ENCODE results near the gene C9orf57. TPM values are rescaled to one million over a fixed set of nuclear protein-coding genes. Genes with fewer than 3 reads are reported as not detected.

C9orf57 gene
- total RNA-seq, 1 donor from 2014 or later = not detected

DNA sequence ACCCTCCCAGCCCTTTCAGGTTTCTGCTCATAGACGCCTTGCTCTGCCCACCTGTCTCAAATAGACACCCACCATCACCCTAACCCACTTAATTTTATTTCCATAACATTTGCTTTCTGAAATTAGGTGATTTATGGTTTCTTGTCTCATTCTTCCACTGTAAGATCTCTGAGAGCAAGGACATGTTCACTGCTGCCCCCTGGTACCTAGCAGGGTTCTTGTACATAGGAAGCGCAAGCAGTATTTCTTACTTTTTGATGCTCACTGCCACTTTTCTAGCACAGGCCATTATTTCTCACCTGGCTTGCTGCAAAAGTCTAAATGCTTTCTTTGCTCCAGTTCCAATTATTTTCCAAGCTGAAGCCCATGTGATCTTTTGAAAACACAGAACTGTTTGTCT is 16.8 kb downstream of the C9orf57 start:
- no peak for DNase-seq
- intact Hi-C loops (cut with micrococcal nuclease) = no loop called here
- H3K27ac ChIP-seq (replicated peaks) = no peak overlapping the region
- no peak overlapping the region for H3K4me3 ChIP-seq
- H3K27me3 ChIP-seq (ENCODE audit: low read depth) = no peaks in the 10 kb centered on the region
- H3K4me1 ChIP-seq = peaks cover 10% of the 10 kb centered on the region
- no peaks in the 10 kb centered on the region for H3K36me3 ChIP-seq
- no peaks in the 10 kb centered on the region for H3K9me3 ChIP-seq (replicated peaks)
- TF ChIP-seq, protein P1, sequence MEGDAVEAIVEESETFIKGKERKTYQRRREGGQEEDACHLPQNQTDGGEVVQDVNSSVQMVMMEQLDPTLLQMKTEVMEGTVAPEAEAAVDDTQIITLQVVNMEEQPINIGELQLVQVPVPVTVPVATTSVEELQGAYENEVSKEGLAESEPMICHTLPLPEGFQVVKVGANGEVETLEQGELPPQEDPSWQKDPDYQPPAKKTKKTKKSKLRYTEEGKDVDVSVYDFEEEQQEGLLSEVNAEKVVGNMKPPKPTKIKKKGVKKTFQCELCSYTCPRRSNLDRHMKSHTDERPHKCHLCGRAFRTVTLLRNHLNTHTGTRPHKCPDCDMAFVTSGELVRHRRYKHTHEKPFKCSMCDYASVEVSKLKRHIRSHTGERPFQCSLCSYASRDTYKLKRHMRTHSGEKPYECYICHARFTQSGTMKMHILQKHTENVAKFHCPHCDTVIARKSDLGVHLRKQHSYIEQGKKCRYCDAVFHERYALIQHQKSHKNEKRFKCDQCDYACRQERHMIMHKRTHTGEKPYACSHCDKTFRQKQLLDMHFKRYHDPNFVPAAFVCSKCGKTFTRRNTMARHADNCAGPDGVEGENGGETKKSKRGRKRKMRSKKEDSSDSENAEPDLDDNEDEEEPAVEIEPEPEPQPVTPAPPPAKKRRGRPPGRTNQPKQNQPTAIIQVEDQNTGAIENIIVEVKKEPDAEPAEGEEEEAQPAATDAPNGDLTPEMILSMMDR (IDR thresholded peaks at IDR 0.05; ENCODE audit: borderline replicate concordance) = no peak

DNA sequence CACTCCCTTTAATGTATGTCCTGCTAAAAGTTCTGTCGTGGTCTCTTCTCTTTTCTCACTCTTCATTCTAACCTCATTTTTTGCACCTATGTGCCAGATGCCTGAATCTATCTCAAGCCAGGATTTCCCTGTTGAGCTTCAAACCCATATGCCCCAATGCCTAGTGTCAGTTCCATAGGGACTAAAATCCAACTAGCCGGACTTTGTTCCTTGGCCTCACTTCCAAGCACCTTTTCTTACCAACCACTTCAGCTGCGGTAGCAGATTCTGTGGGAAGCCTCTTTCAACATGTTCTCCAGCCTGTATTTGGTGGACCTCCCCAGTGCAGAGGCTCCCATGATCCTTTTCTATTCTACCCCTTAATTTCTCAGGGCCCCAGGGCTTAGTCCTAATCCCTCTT is 17.5 kb downstream of the C9orf57 start:
- Histone ChIP-seq H3K27me3 (ENCODE audit: low read depth) (no peaks in the 10 kb centered on the region), H3K9me3 (replicated peaks) (no peaks in the 10 kb centered on the region), H3K36me3 (no peaks in the 10 kb centered on the region), H3K27ac (replicated peaks) (no peak overlapping the region), H3K4me1 (peaks cover 10% of the 10 kb centered on the region), H3K4me3 (no peak overlapping the region)
- intact Hi-C loops (cut with micrococcal nuclease) = no loop called here
- no peak for DNase-seq
- TF ChIP-seq, protein P1 (IDR thresholded peaks at IDR 0.05; ENCODE audit: borderline replicate concordance) = no peak

DNA sequence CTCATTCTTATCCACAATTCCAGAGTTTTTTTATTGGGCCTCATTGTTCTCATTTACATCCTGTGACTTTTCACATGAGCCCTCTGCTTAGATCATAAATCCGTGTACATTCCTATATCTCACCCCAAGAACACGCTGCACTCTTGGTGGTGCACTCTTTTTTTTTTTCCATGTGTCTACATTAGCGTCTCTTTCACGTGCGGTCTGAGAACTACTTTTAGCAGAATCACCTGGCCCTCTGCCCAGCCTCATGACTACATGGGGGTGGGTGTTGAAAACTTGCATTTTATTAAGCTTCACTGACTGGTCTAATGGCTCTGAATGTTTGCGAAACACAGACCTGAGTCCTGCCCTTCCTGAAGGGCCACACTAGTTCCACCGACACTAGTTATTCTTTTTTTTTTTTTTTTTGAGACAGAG is 18.6 kb downstream of the C9orf57 start:
- Histone ChIP-seq H3K36me3 (no peaks in the 10 kb centered on the region), H3K4me3 (no peak overlapping the region), H3K9me3 (replicated peaks) (no peaks in the 10 kb centered on the region), H3K27me3 (ENCODE audit: low read depth) (no peaks in the 10 kb centered on the region), H3K27ac (replicated peaks) (no peak overlapping the region), H3K4me1 (peaks cover 10% of the 10 kb centered on the region)
- TF ChIP-seq, protein P1 (IDR thresholded peaks at IDR 0.05; ENCODE audit: borderline replicate concordance) = no peak
- intact Hi-C loops (cut with micrococcal nuclease) = no loop called here
- DNase-seq = peak; percentile 57

DNA sequence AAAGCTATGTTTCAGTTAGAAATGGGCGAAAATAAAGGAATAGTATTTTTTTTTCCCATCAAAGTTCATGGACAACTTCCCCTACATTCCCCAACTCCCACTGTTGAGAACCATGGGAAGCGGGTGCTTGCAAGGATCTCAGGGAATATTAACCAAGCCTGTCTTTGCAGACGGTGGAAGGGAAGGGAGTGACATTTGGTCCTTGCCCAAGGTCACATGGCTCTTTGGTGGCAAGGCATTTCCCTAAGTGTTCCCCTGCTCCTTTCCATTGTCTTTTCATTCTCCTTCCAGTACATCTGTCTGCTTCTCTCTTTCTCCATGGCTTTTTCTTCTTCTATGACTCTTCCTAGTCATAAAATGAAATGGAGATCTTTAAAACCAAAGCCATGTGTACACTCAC is 19.0 kb downstream of the C9orf57 start:
- TF ChIP-seq, protein P1 (IDR thresholded peaks at IDR 0.05; ENCODE audit: borderline replicate concordance) = no peak
- peaks cover 10% of the 10 kb centered on the region for H3K4me1 ChIP-seq
- no peak for DNase-seq
- no peaks in the 10 kb centered on the region for H3K9me3 ChIP-seq (replicated peaks)
- intact Hi-C loops (cut with micrococcal nuclease) = no loop called here
- no peak overlapping the region for H3K4me3 ChIP-seq
- H3K27me3 ChIP-seq (ENCODE audit: low read depth) = no peaks in the 10 kb centered on the region
- no peak overlapping the region for H3K27ac ChIP-seq (replicated peaks)
- no peaks in the 10 kb centered on the region for H3K36me3 ChIP-seq

DNA sequence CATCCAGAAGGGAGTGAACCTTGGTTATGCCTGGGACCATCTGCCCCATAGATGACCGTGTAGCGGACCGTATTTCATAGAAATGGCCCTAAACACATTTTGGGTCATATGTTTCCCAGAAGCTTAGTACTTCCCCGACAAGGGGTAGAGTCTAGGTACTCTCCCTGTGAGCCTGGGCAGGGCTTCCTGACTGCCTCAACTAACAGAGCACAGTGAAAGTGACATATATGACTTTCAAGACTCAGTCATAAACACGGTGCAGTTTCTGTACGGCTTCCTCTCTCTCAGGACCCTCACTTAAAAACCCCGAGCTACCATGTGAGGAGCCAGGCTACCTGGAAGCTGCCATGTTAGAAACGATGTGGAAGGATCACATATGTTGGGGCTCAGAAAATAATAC is 20.9 kb downstream of the C9orf57 start:
- Histone ChIP-seq H3K27me3 (ENCODE audit: low read depth) (no peaks in the 10 kb centered on the region), H3K4me3 (no peak overlapping the region), H3K27ac (replicated peaks) (no peak overlapping the region), H3K4me1 (peaks cover 14% of the 10 kb centered on the region), H3K9me3 (replicated peaks) (no peaks in the 10 kb centered on the region), H3K36me3 (no peaks in the 10 kb centered on the region)
- intact Hi-C loops (cut with micrococcal nuclease) = loop anchor here (5.0 kb wide), 1 partner anchor 233 kb away; no protein-coding TSS in a partner anchor
- no peak for DNase-seq
- TF ChIP-seq, protein P1 (IDR thresholded peaks at IDR 0.05; ENCODE audit: borderline replicate concordance) = no peak
